HUDEP-2 (cell line): ENCODE data around the gene HNF1A.
"Not testable (repeated sequence)": the region's sequence is repeated elsewhere in the genome, so short reads cannot be mapped to it uniquely, and the experiment has no call there.

Source experiments
- DNase-seq, 76 experiments: peaks; one replicate each; lab custom pipeline; 2025; ENCODE audit not compliant: unreplicated experiment in 76 of 76; lab: John Stamatoyannopoulos, UW

The HNF1A gene

GRCh38 chr12:121038861-121039668 is 60.7 kb downstream of the HNF1A start, which contains the start of gene OASL:
Gene OASL, minus strand, starts transcription at chr12:121039246. Its CDS starts 275 bp downstream, at chr12:121038971.
- no peak for DNase-seq

DNA sequence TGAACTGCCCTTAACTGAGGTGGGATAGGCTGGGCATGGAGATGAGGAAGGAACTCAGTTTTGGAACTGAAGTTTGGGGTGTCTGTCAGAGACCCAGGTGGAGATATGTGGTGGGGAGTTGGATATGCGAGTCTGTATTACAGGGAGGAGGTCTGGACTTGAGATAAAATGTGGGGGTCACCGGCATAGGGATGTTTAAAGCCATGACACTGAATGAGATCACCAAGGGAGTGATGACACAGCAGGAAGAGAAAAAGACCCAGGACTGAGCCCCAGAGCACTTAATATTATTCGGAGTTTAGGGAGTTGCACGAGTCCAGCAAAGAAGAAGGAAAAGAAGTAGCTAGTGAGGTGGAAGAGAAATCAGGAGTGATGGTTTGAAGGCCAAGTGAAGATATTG is 64.7 kb downstream of the HNF1A start:
- no peak for DNase-seq

- DNase-seq: not testable (repeated sequence)
Measured at GRCh38 chr12:121047400-121047799, 69.1 kb downstream of the HNF1A start.

DNA sequence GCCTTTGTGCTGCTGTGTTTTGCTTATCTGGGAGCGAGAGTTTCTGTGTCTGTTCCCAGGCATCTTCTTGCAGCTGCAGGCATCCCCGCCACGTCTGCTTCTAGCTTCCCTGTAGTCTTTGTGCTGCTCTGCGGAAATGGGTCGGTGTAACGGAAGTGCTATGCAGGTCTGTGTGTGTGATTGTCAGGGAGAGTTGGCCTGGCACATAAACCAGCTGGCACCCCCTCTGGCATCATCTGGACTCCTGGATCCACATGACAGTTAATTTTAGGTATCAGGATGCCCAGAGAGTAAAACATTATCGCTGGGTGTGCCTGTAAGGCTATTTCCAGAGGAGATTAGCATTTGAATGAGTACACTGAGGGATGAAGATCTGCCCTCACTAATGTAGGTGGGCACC is 70.1 kb downstream of the HNF1A start:
- no peak for DNase-seq

DNA sequence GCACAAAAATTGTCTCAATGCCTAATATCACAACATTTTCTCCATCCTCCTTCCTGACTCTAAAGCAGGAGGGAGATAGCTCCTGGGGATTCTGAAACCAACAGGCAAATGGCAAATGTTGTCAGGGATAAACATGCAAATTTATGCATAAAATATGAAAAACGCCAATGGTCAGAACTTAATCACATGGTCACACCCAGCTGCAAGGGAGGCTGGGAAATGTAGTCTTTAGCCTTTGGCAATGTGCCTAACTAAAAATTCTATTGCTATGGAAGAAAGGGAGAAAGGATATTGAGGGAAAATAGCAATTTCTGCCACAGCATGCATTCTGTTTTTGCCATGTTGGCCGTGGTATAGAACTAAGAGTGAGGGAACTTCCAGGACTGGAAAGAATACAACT is 72.4 kb downstream of the HNF1A start:
- no peak for DNase-seq
